Measurements from ENCODE around the gene CWH43. TPM values are rescaled to one million over a fixed set of nuclear protein-coding genes. Genes with fewer than 3 reads are reported as not detected.
"Not testable (repeated sequence)": the region's sequence is repeated elsewhere in the genome, so short reads cannot be mapped to it uniquely, and the experiment has no call there.

Gene CWH43
- total RNA-seq, 1 experiment from 2014 or later, result not detected

GRCh38 chr4:49097071-49097470 is 111.0 kb downstream of the CWH43 start:
- DNase-seq (ENCODE audit: low read depth), result not testable (repeated sequence)

- DNase-seq (ENCODE audit: low read depth), result not testable (repeated sequence)
These were observed 111.4 kb downstream of the CWH43 start for GRCh38 chr4:49097505-49097904.

- DNase-seq (ENCODE audit: low read depth), result not testable (repeated sequence)
These were observed 112.1 kb downstream of the CWH43 start for GRCh38 chr4:49098034-49098759.

- not testable (repeated sequence) for DNase-seq (ENCODE audit: low read depth)
These were observed 113.9 kb downstream of the CWH43 start for GRCh38 chr4:49099831-49100444.

- DNase-seq (ENCODE audit: low read depth), result not testable (repeated sequence)
These were observed 116.3 kb downstream of the CWH43 start for GRCh38 chr4:49102344-49102898.

- DNase-seq (ENCODE audit: low read depth), result not testable (repeated sequence)
These were observed 117.5 kb downstream of the CWH43 start for GRCh38 chr4:49103436-49104136.

GRCh38 chr4:49104231-49104930 is 118.3 kb downstream of the CWH43 start:
- DNase-seq (ENCODE audit: low read depth), result not testable (repeated sequence)

GRCh38 chr4:49105248-49105904 is 119.3 kb downstream of the CWH43 start:
- not testable (repeated sequence) for DNase-seq (ENCODE audit: low read depth)

- not testable (repeated sequence) for DNase-seq (ENCODE audit: low read depth)
These were observed 121.2 kb downstream of the CWH43 start for GRCh38 chr4:49107262-49107661.

GRCh38 chr4:49108183-49108978 is 122.3 kb downstream of the CWH43 start:
- not testable (repeated sequence) for DNase-seq (ENCODE audit: low read depth)

GRCh38 chr4:49109567-49110166 is 123.6 kb downstream of the CWH43 start:
- not testable (repeated sequence) for DNase-seq (ENCODE audit: low read depth)

GRCh38 chr4:49110579-49110978 is 124.5 kb downstream of the CWH43 start:
- not testable (repeated sequence) for DNase-seq (ENCODE audit: low read depth)

Other genes with a start within 250 kb of the CWH43 start
- gene FRYL, start 206.0 kb upstream of the CWH43 start, total RNA-seq (2014; rRNA removed; shearing (Covaris generic)), result 24.2 and 31.4 TPM in 2 replicates
- 145 and 147 TPM in 2 replicates for gene OCIAD1, start 155.2 kb upstream of the CWH43 start, total RNA-seq (2014; rRNA removed; shearing (Covaris generic))
- gene OCIAD2, start 79.5 kb upstream of the CWH43 start, total RNA-seq (2014; rRNA removed; shearing (Covaris generic)), result 83.1 and 106 TPM in 2 replicates

All from Daoy (cell line).